NCI-H774 (cell line): ENCODE measurements around the gene TWF2.

Source experiments
- DNase-seq: peaks from one replicate; lab custom pipeline; 2025; lab: John Stamatoyannopoulos, UW

Gene TWF2

DNA sequence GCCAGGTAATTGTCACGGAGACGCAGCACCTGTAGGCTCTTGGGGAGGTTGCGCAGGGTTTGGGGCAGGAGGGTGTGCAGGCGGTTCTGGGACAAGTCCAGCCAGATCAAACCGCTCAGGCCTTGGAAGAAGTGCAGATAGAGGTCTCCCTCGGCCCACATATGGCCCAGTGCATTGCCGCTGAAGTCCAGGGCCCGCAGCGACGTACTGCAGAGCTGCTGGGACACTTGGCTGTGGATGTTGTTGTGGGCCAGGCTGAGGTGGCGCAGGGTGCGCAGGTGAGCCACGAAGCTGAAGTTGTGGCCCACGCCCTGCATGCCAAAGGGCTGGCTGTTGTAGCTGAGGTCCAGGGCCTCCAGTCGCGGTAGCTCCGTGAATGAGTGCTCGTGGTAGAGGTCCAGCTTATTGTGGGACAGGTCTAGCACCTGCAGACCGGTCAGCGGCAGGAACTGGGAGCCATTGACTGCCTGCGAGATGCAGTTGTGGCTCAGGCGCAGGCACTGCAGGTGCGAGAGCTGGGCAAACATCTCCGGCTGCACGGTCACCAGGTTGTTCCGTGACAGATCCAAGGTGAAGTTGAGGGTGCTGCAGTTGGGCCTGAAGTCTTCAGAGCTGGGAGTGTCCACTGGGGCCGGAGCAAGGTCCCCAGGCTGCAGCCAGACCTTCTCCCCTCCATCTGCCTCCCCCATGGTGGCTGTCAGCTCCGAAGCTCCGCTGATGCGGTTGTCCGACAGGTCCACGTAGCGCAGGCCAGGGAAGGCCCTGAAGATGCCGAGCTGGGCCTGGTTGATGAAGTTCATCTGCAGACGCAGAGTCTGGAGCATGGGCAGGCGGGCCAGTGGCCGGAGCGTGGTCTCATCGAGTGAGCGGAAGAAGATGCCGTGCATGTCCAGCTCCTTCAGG, 16.4 kb downstream of the TWF2 start:
- DNase-seq, result no peak

DNA sequence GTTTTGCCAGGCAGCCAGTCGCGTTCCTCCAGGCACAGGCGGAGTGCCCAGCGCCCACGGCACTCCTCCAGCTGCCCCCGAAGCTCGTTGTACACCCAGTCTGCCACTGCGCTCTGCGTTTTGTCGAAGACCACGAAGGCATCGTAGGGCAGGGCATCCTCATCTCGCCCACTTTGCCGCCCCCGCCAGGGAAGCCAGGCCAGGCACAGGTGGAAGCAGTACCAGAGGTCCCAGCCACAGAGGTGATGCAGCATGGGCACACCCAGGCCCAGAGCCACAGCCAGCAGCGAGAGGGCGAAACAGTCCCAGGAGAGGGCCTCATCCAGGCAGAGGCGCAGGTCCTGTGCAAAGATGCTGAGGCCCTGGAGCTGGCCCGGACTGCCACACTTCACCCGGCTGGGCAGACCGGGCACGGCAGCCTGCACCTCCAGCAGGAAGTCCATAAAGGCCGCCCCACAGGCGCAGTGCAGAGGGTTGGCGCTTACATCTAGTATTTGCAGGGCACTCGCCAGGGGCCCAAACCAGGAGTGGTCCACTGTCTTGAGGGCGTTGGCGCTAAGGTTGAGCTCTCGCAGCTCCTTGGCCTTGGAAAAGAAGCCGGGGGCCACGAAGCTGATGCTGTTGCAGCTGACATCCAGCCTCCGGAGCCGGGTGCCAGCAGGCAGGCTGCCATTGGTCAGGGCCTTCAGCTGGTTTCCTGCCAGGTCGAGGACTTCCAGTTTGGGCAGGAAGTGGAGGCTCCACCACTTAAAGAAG, 17.2 kb downstream of the TWF2 start:
- no peak for DNase-seq

DNA sequence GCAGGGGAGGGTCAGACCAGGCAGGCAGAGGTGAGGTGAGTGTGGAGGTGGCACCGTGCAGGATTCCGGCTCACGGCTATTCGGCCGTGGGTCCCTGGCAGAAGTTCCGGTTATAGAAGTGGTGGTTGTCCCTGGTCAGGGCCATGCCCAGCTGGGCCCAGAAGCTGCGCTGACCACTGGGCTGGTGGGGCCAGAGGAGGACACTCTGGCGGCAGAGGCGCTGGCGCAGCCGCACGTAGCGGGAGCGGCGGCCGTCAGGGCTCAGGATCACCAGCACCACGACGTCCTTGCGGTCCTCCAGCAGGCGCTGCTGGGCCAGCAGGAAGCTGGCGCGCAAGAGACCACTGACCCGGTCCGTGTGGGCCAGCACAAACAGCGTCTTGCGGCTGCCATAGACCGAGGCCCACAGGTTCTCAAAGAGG, 17.8 kb downstream of the TWF2 start:
- DNase-seq, result no peak

DNA sequence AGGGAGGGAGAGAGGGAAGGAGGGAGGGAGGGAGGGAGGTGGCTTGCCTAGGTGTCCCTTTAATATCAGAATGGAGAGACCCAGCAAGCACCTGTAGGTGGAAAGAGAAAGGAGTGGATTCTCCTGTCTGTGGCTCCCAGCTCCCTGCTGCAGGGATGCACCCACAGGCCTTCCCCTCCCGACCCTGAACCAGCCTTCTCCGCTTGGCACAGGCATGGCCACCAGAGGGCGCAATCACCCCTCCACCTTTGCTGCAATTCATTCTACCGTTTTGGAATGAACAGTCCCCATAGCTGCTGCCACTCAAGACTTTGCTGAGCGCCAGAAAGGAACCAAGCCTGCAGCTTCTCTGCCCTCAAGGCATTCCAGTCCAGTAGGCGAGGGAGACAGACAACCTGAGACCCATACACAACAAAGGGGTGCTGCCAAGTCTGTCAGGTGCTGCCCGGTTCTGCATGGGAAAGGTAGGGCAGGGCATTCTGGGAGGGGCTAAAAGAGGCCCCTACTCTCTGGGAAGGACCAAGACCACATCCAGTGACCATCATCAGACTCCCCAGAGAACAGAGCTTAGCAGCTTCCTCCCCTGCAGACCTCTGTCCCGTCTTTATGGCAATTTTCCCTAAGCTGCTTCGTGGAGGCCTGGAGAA, 18.5 kb downstream of the TWF2 start:
- peak; percentile 3 for DNase-seq

DNA sequence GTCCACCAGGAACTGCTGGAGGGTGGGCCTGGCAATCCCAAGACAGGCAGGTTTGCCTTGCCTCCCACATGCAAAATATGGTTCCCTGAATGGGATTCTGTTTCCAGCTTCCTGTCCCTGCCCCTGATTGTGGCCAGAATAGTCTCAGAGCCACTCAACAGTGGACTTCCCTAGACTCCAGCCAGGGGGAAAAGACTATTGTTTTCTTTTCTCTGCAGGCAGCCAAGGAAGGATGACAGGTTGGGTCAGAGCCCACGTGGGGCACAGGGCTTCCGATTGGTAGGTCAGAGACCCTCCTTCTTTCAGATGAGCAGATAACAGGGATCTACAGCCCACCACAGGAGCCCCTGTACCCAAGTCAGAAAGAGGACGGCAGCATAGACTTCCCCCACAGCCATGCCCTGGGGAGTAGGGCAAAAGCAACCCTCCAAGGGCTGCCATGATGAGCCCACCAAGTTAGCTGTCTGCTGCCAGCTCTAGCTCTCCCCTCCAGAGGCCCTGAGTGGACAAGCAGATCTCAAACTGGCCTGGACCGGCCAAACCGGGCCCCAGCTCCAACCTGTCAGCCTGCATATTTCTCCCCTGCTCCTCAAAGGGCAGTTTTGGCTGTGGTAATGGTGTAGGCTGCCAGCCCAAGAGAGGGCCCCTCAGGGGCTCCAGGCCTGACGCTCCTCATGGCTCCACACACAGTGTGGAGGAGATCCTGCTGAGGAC, 19.9 kb downstream of the TWF2 start:
- no peak for DNase-seq

DNA sequence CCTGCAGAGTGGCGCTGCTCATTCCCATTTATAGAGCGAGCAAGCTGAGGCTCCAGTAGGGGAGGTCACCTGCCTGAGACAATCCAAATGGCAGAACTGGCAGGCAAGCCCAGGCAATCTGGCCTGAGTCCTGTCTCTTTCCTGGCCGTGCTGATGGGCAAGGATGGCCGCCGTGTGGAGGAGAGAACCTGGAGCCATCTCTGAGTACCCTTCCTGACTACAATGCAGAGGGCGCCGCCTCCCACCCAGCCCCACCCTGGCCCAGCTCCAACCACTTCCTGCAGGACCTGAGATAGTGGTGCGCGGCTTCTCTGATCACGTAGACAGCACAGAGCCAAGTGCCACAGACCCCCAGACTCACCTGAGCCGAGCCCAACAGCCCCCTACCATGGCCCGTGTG, 20.5 kb downstream of the TWF2 start:
- no peak for DNase-seq

DNA sequence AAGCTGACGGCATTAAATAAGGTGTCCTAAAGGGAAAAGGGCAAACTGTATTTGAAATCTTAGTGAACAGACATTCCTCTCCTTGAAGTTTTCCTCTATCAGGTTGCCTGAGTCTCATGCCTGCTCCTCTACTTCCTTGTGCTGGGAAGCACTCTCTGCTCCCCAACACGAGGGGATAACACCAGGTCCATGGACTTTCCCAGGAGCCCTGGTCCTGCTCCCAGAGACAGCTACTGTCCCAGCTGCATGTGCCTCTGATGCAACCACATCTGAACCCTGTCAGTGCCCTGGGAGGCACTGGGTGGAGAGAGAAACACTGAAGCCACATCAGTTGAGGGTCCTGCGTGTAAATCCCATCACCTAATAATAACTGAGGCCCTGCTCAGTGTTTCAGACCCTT, 20.9 kb downstream of the TWF2 start:
- DNase-seq, result no peak

DNA sequence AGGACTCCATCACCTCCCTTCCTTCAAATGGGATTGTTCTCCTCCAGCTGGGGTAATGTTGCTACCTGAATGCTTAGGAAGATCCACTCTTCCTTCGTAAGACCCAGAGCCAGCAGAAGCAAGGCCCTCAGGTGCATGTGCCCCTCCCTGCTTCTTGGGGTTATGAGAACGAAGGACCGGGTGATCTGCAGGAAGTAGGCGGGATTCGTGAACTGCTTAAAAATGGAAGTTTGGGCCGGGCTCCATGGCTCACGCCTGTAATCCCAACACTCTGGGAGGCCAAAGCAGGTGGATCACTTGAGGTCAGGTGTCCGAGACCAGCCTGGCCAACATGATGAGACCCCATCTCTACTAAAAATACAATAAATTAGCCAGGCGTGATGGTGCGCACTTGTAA, 21.6 kb downstream of the TWF2 start:
- DNase-seq, result no peak

DNA sequence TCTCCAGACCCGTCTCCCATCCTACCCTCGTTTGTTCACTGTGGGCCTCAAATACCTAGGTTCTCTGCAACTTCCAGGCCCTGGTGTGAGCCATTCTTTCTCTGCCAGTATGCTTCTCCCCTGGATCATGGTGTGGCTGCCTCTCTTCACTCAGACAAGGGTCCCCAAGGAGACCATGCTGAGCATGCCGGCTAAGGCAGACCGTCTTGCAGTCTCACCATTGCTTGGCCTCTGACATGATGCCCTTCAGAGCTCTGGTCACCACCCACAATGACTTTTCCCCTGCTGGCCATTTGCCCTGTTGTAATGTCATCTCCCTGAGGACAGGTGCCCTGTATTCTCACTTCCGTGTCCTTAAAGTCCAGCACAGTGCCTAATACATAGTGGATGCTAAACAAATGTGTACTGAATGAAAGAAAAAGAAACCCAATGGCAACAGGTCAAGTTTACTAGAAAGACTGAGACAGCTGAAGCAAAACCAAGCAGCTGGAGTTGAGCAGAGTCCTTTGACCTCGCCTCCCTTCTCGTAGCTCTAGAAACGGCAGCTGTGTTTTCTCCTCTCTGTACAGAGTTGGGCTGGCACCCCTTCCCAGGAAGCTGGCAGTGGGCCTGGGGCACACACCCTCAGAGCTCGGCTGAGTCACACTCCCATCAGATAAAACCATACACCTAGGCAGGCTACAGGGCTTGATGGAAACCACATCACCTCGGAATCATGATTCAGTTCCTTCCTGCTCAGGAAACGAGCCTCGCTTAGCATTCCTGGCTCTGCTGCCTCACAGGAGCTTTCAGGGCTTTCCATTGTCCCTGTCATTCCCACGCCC, 22.2 kb downstream of the TWF2 start:
- DNase-seq, result no peak

DNA sequence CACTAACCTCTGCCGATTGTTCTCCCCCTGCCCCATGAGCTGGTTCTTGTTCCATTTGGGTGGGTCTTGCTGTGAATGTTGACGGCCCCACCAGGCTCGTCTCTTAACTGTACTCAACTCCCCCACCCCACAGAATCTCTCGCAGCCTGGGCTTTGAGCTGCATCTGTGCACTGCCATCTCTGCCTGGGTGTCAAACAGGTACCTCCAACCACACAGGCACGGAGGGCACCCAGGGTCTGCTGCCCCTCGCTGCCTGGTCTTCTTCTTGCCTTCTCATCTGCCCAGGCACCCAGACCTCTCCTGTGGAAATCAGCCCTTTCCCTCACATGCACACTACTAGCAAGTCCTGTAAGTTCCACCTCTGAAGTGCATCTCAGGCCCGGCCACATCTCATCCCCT, 23.6 kb downstream of the TWF2 start:
- DNase-seq, result no peak

DNA sequence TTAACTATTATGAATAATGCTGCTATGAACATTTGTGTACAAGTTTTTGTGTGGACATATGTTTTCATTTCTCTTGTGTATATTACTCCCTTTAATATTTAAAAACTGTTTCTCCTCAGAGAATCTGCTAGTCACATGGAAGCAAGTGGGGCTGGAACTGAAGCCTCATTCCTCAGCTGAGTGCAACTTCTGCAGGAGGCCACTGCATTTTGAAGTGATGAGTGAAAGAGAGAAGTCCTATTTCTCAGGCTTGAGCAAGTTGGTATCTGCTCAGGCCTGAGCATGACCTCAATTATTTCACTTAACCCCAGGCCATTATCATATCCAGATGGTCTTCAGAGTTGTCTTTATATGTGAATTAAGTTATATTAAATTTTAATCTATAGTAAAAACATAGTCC, 25.1 kb downstream of the TWF2 start:
- DNase-seq, result no peak

DNA sequence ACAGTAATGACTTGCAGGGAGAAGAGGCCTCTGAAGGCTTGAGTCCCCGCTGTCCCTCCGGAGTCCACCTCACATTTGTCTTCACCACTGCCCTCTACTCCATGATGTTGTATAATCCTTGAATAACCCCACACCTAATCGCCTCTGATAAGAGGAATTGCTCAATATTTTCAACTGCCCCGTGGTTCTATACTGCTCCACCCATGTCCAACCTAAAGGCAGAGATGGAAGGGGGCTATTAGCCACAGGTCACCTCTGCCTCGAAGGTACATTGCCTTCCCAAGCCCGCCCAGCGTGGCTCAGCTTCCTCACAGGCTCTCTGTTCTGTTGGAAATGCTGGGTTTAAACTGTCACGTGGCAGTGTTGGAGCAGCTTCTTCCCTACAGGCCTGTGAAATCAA, 26.0 kb downstream of the TWF2 start:
- DNase-seq, result no peak

DNA sequence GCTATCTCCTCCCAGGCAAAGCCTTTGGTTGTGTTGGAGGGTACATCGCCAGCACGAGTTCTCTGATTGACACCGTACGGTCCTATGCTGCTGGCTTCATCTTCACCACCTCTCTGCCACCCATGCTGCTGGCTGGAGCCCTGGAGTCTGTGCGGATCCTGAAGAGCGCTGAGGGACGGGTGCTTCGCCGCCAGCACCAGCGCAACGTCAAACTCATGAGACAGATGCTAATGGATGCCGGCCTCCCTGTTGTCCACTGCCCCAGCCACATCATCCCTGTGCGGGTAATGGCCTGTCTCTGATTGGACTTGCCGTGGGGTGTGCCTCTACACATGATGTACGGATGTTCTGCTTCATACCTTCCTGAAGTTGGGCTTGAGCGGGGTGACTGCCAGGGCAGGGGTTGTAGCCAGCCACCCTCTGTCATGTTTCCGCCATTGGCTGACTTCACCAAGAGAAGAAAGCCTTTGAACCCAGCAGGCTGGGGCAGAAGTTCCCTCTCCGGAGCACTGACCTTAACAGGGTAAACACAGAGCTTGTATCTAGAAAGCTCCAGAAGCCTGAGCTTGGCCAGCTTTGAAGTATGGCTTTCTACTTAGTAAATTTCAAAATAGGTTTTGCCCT, 27.6 kb downstream of the TWF2 start:
- no peak for DNase-seq

DNA sequence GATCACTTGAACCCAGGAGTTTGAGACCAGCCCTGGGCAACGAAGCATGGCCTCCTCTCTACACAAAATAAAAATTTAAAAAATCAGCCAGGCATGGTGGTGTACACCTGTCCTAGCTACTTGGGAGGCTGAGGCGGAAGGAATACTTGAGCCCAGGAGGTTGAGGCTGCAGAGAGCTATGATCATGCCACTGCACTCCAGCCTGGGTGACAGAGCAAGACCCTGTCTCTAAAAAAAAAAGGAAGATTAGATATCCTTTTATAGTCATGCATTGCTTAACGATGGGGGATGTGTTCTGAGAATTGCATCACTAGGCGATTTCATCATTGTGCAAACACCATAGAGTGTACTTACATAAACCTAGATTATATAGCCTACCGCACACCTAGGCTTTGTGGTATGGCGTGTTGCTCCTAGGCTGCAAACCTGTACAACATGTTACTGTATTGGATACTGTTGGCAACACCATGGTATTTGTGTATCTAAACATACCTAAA, 28.4 kb downstream of the TWF2 start:
- DNase-seq, result no peak

DNA sequence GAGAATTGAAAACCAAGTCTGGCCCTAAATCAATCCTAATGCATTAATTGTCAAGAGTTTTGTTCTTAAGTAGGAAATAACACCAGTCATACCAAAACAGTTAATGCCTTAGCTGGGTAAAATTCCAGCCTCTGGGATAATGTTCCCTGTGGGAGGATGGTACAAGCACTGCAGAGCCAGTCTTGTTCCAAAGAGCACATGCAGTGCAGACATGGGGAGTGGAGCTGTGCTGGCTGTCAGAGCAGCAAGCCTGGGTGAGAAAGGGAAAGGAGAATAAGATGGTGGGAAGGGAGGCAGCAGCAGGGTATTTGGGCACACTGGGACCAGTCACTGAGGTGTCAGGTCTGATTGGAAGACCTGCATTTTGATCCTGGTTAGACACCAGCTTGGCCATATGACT, 28.9 kb downstream of the TWF2 start:
- DNase-seq, result no peak

DNA sequence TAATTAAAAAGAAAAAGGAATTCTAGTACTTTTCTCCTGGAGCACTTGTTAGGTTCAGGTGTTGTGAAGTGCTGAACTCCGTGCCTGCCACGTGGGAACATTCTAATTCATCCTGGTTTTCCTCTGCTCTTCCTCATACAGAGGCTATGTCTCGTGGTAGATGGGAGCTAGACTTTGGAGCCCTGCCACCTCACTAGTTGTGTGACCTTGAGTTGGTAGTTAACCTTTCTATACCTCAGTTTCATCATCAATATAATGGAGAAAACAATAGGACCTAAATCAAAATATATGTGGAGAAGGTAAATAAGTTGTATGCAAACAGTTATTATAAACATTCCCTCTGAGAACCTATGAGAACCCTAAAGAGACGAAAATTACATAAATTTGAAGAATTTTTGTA, 30.4 kb downstream of the TWF2 start:
- no peak for DNase-seq

DNA sequence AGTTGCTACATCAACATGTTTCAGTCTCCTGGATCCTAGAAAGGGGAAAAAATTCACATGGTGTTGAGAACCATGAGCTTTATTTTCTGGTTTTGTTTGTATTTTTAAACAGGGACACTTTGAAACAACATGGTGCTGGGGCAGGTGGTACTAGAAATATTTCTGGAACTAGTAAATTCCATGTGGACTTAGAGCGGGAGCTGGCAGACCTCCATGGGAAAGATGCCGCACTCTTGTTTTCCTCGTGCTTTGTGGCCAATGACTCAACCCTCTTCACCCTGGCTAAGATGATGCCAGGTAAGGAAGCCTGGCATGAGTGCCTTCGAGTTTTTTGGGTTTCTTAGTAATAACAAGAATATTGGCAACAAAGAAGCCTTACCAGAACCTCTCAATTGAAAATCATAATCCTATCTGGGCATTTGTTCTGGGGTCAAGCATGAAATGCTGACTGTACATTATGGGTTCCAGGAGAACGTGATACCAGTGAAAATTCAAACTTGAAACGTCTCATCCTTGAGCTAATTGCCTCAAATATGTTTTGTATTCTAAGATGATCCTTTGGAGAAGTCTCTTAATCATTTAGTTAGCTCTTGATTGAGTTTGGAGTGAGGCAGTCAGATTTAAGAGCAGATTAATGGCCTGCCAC, 33.1 kb downstream of the TWF2 start:
- no peak for DNase-seq

DNA sequence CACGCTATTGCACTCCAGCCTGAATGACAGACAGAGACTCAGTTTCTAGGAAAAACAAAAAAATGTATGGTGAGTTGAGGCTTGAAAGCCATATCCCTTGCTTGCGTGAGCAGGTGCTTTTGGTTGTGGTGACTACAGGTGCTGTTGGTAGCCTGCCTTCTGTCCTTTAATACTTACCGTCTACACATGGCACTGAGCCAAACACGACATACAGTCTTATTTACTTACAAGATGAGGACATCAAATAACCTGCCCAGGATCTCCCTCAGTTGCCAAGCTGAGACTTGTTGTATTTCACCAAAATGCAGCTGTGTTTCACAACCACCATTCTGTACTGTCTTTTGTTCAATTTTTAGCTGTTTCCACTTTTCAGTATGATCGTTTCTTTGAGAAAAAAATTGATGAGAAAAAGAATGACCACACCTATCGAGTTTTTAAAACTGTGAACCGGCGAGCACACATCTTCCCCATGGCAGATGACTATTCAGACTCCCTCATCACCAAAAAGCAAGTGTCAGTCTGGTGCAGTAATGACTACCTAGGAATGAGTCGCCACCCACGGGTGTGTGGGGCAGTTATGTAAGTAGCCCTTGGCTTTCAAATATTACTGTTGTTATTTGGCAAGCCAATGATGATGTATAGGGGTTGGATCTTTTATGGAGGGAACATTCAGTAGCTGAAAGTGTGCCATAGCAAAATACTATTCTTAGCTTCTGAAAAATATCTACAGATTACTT, 34.5 kb downstream of the TWF2 start:
- peak; percentile 61 for DNase-seq

DNA sequence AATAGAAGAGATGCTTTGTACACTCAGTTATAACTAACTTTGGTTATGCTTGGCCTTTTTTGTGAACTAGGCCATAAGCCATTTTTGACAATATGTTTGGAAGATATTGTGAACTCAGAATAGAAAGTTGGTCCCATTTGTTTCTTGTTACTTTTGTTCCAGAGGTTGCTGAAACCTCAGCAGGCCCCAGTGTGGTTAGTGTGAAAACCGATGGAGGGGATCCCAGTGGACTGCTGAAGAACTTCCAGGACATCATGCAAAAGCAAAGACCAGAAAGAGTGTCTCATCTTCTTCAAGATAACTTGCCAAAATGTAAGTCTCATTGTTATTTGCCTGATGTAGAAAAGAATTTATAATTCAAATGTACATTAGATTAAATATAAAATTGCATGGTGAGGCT, 35.3 kb downstream of the TWF2 start:
- DNase-seq, result no peak
